ENCODE results near the gene RNF111.
A peak's percentile ranks its signal among the peaks of the same experiment; 100 is the strongest.
"Not testable (repeated sequence)": the region's sequence is repeated elsewhere in the genome, so short reads cannot be mapped to it uniquely, and the experiment has no call there.

Gene RNF111

DNA sequence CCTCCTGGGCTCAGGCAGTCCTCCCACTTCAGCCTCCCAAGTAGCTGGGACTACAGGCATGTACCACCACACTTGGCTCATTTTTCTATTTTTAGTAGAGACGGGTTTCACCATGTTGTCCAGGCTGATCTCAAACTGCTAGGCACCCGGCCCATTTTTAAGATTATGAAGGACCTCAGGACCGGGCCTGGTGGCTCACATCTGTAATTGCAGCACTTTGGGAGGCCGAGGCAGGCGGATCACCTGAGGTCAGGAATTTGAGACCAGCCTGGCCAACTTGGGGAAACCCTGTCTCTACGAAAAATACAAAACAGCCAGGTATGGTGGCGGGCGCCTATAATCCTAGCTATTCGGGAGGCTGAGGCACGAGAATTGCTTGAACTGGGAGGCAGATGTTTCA is 12.8 kb downstream of the RNF111 start:
- DNase-seq (ENCODE audit: low spot score): not testable (repeated sequence)

DNA sequence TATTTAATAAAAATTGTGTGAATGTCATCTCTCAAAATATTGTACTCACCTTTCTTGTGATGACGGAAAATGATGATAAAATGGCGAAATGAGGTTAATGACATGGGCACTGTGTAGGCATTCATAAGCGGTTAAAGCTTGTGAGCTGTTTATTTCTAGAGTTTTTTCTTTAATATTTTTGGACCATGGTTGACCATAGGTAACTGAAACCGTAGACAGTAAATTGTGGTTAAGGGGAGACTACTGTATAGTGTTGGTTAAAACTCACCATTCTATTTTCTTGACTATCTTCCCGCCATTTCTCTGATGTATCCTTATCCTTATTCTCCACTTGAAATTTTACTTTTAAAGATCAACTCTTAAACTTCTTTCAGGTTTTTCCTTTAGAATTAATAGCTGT is 14.5 kb downstream of the RNF111 start:
- DNase-seq (ENCODE audit: low spot score): no peak

DNA sequence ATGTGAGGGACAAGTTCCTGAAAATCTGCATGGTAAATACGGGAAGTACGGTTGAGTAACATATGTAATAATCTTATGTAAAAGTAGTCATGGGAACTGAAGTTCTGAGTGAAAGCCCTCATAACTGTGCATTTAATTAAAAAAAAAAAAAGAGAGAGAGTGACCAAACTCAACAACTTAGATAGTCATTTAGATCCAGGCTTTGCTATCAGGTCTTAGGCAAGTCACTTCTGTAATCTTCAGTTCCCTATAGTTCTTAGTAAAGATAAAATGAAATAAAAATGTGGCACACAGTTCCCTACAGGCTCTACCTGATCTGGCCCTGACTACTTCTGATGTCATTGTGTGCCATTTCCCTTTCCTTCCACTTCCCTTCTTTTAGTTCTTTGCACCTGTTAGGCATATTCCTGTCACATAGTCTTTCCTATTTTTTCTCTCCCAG is 15.0 kb downstream of the RNF111 start:
- no peak for DNase-seq (ENCODE audit: low spot score)

DNA sequence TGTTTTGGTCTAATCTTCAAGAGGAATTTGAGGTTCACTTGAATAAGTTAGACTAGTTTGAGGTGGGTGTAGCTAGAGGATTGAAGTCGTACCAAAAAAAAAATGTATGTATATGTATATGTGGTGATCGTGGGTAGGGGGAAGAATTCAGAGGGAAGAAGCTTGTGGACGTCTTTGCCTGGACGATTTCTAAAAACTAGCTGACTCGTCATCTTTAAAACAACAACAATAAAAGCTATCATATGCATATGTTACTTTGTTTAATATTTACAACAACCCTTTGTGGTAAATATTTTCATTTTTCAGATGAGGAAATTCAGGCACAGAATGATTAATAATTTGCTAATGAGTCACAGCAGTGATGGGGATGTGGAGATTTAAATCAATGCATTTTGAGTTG is 18.1 kb downstream of the RNF111 start:
- no peak for DNase-seq (ENCODE audit: low spot score)

DNA sequence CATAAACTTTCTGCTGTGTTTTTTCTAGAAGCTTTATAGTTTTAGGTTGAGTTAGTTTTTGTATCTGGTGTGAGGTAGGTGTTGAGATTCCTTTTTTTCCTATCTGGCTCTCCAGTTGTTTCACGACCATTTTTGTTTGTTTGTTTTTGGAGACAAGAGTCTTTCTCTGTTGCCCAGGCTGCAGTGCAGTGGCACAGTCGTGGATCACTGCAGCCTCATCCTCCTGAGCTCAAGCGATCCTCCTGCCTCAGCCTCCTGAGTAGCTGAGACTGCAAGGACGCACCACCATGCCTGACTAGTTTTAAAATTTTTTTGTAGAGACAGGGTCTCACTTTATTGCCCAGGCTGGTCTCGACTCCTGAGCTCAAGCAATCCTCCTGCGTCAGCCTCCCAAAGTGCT is 20.6 kb downstream of the RNF111 start:
- no peak for DNase-seq (ENCODE audit: low spot score)

DNA sequence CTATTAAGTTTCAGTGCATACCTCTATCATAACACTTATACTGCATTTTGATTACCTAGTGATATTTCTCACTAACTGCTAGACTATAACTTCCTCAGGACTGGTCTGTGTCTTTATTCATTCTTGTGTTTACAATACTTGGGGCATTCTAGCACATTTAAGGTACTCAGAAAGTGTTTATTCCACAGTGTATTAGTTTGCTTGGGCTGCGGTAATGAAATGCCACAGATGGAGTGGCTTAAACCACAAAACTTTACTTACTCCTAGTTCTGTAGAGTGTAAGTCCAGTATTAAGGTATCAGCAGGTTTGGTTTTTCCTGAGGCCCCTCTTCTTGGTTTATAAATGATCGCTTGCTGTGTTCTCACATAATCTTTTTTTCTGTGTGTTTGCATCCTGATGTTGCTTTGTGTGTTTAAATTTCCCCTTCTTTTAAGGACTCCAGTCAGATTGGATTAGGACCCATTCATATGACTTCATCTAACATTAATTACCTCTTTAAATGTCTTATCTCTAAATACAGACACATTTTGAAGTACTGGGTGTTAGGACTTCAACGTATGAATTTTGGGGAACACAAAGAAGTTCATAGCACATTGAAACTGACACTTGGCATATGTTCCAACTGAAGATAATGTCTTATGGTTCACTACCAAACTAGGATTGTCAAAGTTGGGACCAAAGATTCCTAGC is 23.9 kb downstream of the RNF111 start:
- no peak for DNase-seq (ENCODE audit: low spot score)

DNA sequence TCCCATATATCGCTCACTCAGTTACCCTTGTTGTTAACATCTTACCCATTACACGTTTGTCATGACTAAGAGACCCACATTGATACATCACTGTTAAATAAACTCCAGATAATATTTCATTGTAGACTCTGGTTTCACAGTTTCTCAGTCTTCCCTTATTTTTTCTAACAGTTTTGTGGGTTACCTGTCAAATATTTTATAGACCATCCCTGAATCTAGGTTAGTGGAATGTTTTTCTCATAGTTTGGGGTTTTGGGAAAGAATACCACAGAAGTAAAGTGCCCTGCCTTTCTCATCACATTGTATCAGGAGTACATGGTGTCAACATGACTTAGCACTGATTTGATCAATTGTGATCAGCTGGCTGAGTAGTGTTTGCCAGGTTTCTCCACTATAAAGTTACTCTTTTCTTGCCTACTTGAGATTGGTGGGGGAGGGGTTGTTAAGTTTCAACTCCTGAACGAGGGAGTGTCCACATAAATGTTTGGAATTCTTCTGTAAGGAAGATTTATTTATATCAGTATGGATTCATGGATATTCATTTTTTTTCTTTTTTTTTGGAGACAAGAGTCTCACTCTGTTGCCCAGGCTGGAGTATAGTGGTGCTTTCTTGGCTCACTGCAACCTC is 25.9 kb downstream of the RNF111 start:
- no peak for DNase-seq (ENCODE audit: low spot score)

DNA sequence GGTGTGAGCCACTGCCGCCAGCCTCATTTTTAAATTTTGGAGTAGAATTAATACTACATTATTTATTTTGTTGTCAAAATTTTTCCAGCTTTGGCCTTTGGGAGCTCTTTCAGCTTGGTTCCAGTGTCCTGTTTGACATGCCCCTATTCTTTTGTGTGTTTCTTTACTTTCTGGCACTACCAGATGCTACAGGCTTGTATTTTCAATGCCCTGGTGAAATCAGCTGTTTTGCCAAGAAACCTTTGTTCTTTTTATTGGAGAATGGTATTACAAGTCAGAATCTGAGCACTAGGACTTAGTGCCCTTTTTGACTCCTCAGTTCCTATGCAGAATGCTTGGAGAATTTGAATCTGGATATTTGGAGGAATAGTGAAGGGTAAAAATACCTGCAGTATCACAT is 26.6 kb downstream of the RNF111 start:
- no peak for DNase-seq (ENCODE audit: low spot score)

DNA sequence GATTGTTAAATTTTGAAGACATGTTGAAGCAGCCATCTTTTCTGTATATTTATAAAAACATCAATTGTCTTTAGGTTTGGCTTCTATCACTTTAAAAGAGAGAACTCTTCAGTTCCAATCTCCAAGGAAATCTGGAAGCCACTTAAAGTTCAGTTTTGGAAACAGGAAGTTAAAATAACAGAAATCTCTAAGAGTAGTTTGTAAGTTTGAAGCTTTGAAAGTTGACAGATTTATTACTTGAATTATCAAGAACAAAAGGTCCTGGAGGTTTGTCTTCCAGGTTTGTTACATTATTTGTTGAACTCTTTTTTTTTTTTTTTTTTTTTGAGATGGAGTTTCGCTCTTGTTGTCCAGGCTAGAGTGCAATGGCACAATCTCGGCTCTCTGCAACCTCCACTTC is 30.0 kb downstream of the RNF111 start:
- DNase-seq (ENCODE audit: low spot score): no peak

DNA sequence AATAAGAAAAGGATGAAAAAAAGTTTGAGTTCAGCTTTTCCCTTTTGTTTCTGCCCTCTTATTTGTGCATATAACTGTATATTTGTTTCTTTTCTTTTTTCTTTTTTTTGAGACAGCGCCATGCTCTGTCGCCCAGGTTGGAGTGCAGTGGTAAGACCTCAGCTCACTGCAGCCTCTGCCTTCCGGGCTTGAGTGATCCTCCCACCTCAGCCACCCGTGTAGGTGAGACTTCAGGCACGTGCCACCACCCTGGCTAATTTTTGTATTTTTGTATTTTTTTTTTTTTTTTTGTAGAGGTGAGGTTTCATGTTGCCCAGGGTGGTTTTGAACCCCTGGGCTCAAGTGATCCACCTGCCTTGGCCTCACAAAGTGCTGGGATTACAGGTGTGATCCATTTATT is 31.4 kb downstream of the RNF111 start:
- no peak for DNase-seq (ENCODE audit: low spot score)

DNA sequence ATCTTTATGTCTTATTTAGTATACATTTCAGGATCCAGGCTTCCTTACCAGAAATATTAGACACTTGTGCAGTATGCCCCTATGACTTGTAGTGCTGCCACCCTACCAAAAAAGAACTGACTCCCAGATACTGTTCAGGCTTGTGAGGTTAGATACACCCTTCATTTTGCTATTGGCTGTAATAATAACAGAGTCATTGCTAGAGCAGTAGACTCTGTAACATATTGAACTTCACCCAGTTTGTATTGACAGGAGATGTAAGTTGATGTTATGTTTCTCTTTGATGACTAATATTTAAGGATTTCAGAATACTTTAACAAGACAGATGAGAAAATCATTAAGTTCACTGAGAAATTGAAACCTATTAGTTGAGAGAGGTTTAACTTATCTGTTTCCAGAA is 32.9 kb downstream of the RNF111 start:
- DNase-seq (ENCODE audit: low spot score): peak; percentile 12

DNA sequence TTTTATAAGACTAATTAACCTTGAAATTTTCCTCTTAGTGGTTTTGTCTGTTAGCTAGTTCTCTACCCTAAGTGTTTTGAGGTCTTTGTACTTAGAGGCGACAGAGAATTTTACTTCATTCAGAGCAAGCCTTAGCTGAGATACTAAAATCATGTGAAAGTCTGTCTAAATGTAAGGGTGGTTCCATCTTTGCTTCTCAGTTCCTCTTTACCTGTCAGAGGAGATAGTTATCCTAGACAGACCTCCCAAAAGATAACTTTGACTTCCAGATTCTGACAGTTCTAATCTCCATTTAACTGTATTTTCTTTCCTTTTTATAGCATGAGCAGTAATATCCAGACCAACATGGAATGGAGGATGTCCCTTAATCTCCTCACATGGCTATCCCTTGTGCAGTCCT is 34.7 kb downstream of the RNF111 start:
- no peak for DNase-seq (ENCODE audit: low spot score)

DNA sequence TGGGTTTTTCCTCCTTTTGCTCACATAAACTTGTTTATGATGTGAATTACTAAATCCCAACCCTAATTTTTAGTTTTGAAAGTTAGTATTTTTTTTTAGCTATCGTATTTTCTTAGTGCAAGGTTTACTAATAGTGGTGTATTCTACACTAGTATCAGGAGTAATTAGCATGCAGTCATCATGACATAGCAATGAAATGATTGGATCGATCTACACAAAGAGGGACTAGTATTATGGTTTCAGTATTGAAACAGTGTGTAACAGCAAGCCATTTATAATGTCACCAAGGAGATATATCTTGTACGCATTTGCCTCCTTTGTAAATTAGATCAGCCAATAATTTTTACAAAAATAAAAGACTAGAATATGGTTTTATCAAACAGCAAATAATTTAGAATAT is 38.7 kb downstream of the RNF111 start:
- no peak for DNase-seq (ENCODE audit: low spot score)

DNA sequence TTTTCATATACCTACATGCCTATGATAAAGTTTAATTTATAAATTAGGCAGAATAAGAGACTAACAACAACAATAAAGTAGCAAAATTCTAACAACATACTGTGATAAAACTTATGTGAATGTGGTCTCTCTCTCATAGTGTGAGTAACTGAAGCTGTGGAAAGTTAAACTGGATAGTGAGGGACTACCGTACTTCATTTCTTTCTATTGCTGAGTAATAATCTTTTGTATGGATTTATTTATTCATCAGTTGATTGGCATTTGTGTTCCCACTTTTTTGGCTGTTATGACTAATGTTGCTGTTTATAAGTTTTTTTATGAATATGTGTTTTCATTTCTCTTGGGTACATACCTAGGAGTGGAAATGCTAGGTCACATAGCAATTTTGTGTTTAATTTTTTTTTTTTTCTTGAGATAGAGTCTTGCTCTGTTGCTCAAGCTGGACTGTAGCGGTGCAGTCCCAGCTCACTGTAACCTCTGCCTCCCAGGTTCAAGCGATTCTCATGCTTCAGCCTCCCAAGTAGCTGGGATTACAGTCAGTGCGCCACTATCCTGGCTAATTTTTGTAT is 41.0 kb downstream of the RNF111 start:
- DNase-seq (ENCODE audit: low spot score): no peak

DNA sequence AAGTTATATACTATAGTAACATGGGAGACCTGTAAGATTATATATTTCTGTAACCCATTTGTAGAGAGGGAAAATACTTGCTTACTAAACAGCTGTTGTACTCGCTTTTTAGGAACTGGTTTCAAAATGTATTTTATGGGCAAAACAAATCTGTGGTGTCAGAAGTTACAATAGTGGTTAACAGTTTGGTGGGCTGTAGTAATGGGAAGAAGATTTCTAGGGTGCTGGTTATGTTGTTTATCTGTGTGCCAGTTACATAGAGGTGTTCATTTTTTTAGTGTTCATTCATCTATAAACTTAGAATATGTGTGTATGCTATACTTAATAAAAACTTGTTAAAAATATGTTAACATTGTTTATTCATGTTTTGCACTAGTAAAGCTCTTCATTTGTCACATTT is 42.1 kb downstream of the RNF111 start:
- no peak for DNase-seq (ENCODE audit: low spot score)

DNA sequence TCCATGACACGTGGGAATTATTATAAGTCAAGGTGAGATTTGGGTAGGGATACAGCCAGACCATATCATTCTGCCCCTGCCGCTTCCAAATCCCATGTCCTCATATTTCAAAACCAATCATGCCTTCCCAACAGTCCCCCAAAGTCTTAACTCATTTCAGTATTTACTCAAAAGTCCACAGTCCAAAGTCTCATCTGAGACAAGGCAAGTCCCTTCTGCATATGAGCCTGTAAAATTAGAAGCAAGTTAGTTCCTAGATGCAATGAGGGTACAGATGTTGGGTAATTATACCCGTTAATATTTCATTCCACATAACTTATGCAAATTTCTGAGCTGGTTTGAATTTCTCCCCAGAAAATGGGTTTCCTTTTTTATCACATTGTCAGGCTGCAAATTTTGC is 47.7 kb downstream of the RNF111 start:
- DNase-seq (ENCODE audit: low spot score): no peak

DNA sequence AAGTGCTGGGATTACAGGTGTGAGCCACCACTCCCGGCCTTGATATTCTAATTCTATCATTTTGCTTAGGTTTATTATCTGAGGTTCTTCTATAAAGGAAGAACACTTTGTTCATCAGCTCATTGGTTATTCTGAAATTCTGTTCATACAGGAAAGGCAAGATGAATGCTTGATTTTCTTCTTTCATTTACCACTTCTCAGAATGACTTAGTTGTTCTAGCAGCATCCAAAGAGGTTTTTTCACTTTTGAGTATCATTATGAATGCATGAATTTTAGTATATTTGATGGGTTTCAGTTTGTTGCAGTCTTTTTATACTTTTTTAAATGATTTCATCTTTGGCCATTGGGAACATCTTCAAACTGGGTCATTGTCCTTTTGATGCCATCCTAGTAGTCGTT is 51.8 kb downstream of the RNF111 start:
- DNase-seq (ENCODE audit: low spot score): no peak

DNA sequence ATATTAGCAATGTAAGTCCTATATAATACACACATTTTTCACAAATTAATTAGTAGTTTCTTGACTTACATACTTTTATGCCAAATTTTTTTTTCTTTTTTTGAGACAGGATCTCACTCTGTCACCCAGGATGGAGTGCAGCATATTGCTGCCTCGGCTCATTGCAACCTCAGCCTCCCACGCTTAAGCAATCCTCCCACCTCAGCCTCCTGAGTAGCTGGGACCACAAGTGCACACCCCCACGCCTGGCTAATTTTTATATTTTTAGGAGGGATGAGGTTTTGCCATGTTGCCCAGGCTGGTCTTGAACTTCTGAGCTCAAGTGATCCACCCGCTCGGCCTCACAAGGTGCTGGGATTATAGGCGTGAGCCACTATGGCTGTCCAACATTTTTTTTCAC is 54.6 kb downstream of the RNF111 start:
- no peak for DNase-seq (ENCODE audit: low spot score)

DNA sequence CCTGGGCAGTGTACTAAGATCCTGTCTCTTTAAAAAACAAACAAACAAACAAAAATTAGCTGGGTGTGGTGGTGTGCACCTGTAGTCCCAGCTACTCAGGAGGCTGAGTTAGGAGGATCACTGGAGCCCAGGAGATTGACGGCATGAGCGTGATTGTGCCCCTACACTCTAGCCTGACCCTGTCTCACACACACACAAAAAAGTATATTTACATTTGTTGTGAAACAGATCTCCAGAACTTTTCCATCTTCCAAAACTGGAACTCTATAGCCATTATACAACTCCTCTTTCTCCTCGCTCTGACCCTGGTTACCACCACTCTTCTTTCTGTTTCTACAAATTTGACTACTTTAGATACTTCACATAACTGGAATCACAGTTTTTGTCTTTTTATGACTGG is 61.4 kb downstream of the RNF111 start:
- no peak for DNase-seq (ENCODE audit: low spot score)

DNA sequence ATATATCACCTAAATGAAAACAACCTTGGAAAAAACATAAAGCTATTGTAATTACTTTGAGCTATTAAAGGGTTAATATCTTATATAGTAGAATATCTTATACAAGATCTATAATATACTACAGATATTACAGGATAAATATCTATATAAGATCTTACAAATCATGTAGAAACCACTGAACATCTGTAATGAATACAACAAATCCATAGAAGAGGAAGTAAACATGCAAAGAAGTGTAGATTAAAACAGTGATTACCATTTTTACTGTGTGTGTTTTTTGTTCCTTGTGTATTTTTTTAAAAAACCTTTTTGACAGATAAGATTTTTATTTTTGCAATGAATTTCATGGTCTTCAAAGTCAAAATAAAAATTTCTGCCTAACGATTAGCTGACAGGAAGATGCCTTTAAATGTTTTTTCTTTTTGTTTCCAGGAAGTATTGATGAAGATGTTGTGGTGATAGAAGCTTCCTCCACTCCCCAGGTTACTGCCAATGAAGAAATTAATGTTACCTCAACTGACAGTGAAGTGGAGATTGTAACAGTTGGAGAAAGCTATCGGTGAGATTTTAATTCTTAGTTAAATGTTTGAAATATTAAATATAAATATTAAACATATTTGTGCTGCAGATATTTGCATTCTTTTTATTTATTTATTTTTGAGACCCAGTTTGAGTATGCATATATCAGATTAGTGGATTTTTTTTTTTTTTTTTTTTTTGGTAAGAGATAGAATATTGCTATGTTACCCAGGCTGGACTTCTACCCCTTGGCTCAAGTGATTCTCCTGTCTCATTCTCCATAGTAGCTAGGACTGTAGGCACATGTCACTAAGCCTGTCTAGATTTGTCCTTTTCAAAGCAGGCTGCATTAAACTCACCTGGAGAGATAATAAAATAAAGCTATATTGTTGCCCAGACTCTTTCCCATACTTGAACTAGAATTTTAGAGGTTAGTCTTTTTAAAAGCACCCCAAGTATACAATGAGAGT is 64.7 kb downstream of the RNF111 start:
- no peak for DNase-seq (ENCODE audit: low spot score)

DNA sequence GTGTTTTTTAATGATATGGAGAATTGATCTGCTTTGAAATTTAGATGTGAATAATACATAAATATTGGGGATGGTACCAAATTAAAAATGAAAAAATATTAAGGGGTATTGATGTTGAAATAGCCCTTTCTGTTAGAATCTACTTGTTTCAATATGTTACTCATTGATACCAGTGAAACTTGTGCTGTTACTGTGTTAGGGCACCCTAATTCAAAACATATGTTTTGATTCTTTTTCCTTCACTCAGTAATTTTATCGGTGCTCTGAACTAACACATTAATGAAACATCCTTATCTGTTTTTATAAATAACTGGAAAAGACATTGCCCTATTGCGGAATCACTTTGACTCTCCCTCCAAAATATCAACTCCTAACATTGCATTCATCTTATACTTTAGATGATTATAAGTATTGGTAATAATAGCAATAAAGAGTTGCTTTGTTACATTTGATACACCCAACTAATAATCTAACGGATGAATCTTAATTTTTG is 65.5 kb downstream of the RNF111 start:
- peak; percentile 43 for DNase-seq (ENCODE audit: low spot score)

DNA sequence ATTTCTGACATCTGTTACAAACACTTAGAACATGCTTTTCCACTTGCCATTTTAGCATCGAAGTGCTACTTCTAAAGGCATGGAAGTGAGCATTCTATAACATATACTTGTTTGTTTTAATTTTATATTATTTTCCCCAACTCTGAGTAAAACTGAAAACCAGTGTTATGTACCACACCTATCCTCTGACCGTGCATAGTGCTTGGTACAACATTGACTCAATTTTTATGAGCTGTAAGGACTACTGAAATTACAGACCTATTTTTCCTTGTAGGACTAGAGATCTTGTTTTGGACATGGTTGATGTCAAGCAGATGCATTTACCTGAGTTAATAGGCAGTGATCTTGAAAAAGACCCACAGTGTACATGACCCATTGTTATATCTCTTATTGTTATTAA is 66.0 kb downstream of the RNF111 start:
- DNase-seq (ENCODE audit: low spot score): no peak
